Osteoblast (primary cell): ENCODE data around the gene TMEM132A. TPM values are rescaled to one million over a fixed set of nuclear protein-coding genes. Genes with fewer than 3 reads are reported as not detected.

ENCODE experiments used
- DNase-seq: peaks from one replicate; pipeline ENCODE4 v3.0.0; 2011; ENCODE audit warnings: low spot score, mixed read lengths; ENCODE audit not compliant: insufficient read length; ENCODE audit errors: missing footprints
- H2AFZ ChIP-seq: 2 replicates; pipeline ENCODE4 v1.6.0; 2011; ENCODE audit warnings: mild to moderate bottlenecking, low read length
- H3K27ac ChIP-seq: 2 replicates; pipeline ENCODE4 v1.5.1; 2011; ENCODE audit warnings: mild to moderate bottlenecking, low read depth, low read length, moderate library complexity
- H3K27me3 ChIP-seq: 2 replicates; pipeline ENCODE4 v1.6.0; 2012; ENCODE audit warnings: mild to moderate bottlenecking, control low read depth, inconsistent platforms, low read length, moderate library complexity; ENCODE audit not compliant: insufficient read depth
- H3K36me3 ChIP-seq: 2 replicates; pipeline ENCODE4 v1.5.1; 2011; ENCODE audit warnings: mild to moderate bottlenecking, low read length, control low read depth, moderate library complexity; ENCODE audit not compliant: insufficient read depth
- H3K4me1 ChIP-seq: 2 replicates; pipeline ENCODE4 v1.5.1; 2011; ENCODE audit warnings: mild to moderate bottlenecking, low read length, control low read depth, moderate library complexity; ENCODE audit not compliant: insufficient read depth
- H3K4me2 ChIP-seq: 2 replicates; pipeline ENCODE4 v1.6.0; 2011; ENCODE audit warnings: mild to moderate bottlenecking, low read length; ENCODE audit not compliant: insufficient read depth
- H3K4me3 ChIP-seq: fragments of 200-600 bp; sonication (generic); 3 replicates; pipeline ENCODE4 v1.5.1; 2012; ENCODE audit warnings: mild to moderate bottlenecking, low read length, inconsistent platforms; ENCODE audit not compliant: insufficient read depth
- H3K79me2 ChIP-seq: 2 replicates; pipeline ENCODE4 v1.6.0; 2012; ENCODE audit warnings: mild to moderate bottlenecking, low read length, control low read depth, inconsistent platforms; ENCODE audit not compliant: insufficient read depth
- H3K9me3 ChIP-seq: 2 replicates; pipeline ENCODE4 v1.5.1; 2011; ENCODE audit warnings: low read depth, low read length, control low read depth
- H4K20me1 ChIP-seq: 2 replicates; pipeline ENCODE4 v1.6.0; 2012; ENCODE audit warnings: mild to moderate bottlenecking, low read length, control low read depth; ENCODE audit not compliant: insufficient read depth
- CTCF ChIP-seq: IDR thresholded peaks from 2 replicates; pipeline ENCODE4 v1.5.1; 2011; ENCODE audit warnings: mild to moderate bottlenecking, low read depth, low read length, moderate library complexity; ENCODE audit errors: extremely low read depth
- total RNA-seq: library from RNA; depleted of rRNA; stranded (reverse); fragments of >200 nt; gene quantifications from 2 replicates; pipeline ENCODE4 v1.2.3, GENCODE V29; 2012

Gene TMEM132A
- total RNA-seq, 1 donor, result 19.5 TPM

GRCh38 chr11:60974726-60975125 lies 50.5 kb downstream of the TMEM132A start:
- Histone ChIP-seq H3K36me3 (no peaks in the 10 kb centered on the region), H2AFZ (no peak overlapping the region), H3K4me3 (no peak overlapping the region), H3K9me3 (no peaks in the 10 kb centered on the region), H3K4me2 (no peak overlapping the region), H3K27ac (no peak overlapping the region), H4K20me1 (no peaks in the 10 kb centered on the region), H3K27me3 (peaks cover 8% of the 10 kb centered on the region), H3K4me1 (no peaks in the 10 kb centered on the region), H3K79me2 (no peaks in the 10 kb centered on the region)
- no peak for TF ChIP-seq CTCF
- no peak for DNase-seq

- Histone ChIP-seq H3K27me3 (peaks cover 8% of the 10 kb centered on the region), H3K4me2 (no peak overlapping the region), H3K9me3 (no peaks in the 10 kb centered on the region), H3K79me2 (no peaks in the 10 kb centered on the region), H3K36me3 (no peaks in the 10 kb centered on the region), H3K4me3 (no peak overlapping the region), H3K4me1 (no peaks in the 10 kb centered on the region), H4K20me1 (no peaks in the 10 kb centered on the region), H3K27ac (no peak overlapping the region), H2AFZ (no peak overlapping the region)
- DNase-seq, result no peak
- TF ChIP-seq CTCF, result no peak
Measured at GRCh38 chr11:60977224-60977623, 53.0 kb downstream of the TMEM132A start.

DNA sequence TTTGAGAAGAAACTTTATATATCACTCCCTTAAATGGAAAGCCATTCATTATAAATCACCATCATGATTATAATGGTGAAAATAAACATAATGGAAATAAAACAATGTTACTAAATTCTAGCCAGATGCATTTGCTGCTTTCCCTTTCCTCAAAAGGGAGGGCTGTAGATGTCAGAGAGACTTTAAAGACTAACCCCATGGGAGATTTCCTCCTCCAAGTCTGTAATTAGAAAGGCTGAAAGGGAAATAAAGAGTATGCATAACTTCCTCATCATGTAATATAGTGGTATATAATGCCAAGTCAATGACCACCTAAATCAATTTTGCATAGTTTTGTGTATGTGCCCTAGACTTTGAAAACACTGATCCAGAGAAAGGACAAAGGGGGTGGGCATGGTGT lies 53.6 kb downstream of the TMEM132A start:
- Histone ChIP-seq H3K27ac (no peak overlapping the region), H3K27me3 (peaks cover 8% of the 10 kb centered on the region), H2AFZ (no peak overlapping the region), H3K9me3 (no peaks in the 10 kb centered on the region), H3K79me2 (no peaks in the 10 kb centered on the region), H3K4me1 (no peaks in the 10 kb centered on the region), H4K20me1 (no peaks in the 10 kb centered on the region), H3K4me3 (no peak overlapping the region), H3K36me3 (no peaks in the 10 kb centered on the region), H3K4me2 (no peak overlapping the region)
- no peak for DNase-seq
- no peak for TF ChIP-seq CTCF

DNA sequence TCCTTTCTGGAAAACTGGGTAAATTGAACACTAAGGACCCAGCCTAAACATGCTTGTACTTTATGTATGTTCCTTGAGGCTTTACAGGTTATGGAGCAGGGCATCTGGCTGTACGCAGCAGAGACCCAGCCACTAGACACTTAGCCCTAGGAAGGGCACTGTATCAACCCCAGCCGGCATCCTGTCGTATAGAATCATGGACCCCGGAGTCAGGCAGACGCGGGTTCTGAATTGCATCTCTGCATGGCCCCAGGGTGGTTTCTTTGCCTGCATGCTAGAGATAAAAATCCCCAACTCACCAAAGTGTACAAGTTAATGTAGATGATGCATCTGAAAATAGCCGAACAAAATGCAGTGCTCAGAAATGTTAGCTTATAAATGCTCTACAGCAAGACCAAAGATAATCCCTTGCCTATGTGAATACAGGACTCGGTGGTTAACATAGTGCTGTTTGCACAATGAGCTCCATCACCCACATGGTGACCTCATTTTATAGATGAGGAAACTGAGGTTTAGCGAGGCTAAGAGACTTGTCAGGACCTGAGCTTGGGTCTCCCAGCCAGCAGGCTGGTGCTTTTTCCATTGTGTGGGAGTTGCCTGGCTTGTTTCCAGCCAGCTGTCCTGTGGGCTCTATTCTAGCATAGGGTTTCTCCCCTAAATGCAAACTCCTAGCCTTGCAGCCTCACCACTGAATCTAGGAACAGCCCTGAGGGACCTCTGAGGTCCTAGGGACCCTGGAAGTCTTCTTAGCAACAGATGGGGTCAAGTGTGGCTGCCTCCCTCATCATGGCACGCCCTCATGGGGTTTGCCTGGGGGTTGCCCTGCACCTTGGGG lies 54.5 kb downstream of the TMEM132A start:
- Histone ChIP-seq H3K36me3 (no peaks in the 10 kb centered on the region), H3K9me3 (no peaks in the 10 kb centered on the region), H3K27ac (no peak overlapping the region), H3K4me3 (no peak overlapping the region), H4K20me1 (no peaks in the 10 kb centered on the region), H3K27me3 (peaks cover 10% of the 10 kb centered on the region), H3K79me2 (no peaks in the 10 kb centered on the region), H3K4me1 (no peaks in the 10 kb centered on the region), H2AFZ (no peak overlapping the region), H3K4me2 (no peak overlapping the region)
- no peak for TF ChIP-seq CTCF
- DNase-seq, result no peak
